Heart left ventricle (tissue), 16 donors: ENCODE measurements around the gene ZBTB5. TPM values are rescaled to one million over a fixed set of nuclear protein-coding genes. Genes with fewer than 3 reads are reported as not detected.

Source experiments
- ATAC-seq, 4 donors: fragments of 200-7000 bp; cut with Tn5 transposase; one replicate each; pipeline ENCODE4 v1.9.1; 2020 to 2022; ENCODE audit warnings: moderate library complexity in 4 of 4, mild to moderate bottlenecking in 3 of 4, moderate number of reproducible peaks in 1 of 4
- DNase-seq, 5 donors: peaks; one replicate each; pipeline ENCODE4 v3.0.0-alpha.2; 2020
- H3K27ac ChIP-seq, 12 donors: fragments of 200-600 bp; sonication (generic) in 4 of 12; one replicate each; pipeline versions ENCODE4 v1.5.0 to v1.8.0; 2016 to 2022; ENCODE audit warnings: mild to moderate bottlenecking in 2 of 12
- H3K27me3 ChIP-seq, 9 donors: fragments of 200-600 bp; sonication (generic) in 2 of 9; one replicate each; pipeline versions ENCODE4 v1.5.1 to v1.8.0; 2016 to 2022; ENCODE audit warnings: mild to moderate bottlenecking in 3 of 9
- H3K36me3 ChIP-seq, 9 donors: fragments of 200-600 bp; sonication (generic) in 2 of 9; one replicate each; pipeline versions ENCODE4 v1.5.0 to v1.8.0; 2018 to 2022; ENCODE audit warnings: mild to moderate bottlenecking in 2 of 9
- H3K4me1 ChIP-seq, 12 donors: fragments of 200-600 bp; sonication (generic) in 4 of 12; one replicate each; pipeline versions ENCODE4 v1.5.0 to v1.8.0; 2016 to 2022; ENCODE audit warnings: mild to moderate bottlenecking in 3 of 12
- H3K4me3 ChIP-seq, 12 donors: fragments of 200-600 bp; sonication (generic) in 4 of 12; one replicate each; pipeline versions ENCODE4 v1.5.0 to v1.8.0; 2017 to 2022; ENCODE audit warnings: mild to moderate bottlenecking in 9 of 12, moderate library complexity in 4 of 12
- H3K9me3 ChIP-seq, 12 donors: fragments of 200-600 bp; sonication (generic) in 4 of 12; one replicate each; pipeline versions ENCODE4 v1.5.0 to v1.8.0; 2016 to 2022; ENCODE audit warnings: mild to moderate bottlenecking in 1 of 12
- POLR2A ChIP-seq, 2 donors: fragments of 450-650 bp; IDR thresholded peaks; one replicate each; pipeline ENCODE4 v1.6.1; 2017; ENCODE audit warnings: antibody characterized with exemption in 2 of 2, mild to moderate bottlenecking in 2 of 2, moderate library complexity in 2 of 2
- WGBS, 4 donors: extraction: QIAGEN DNeasy Blood & Tissue Kit in 2 of 4; methylation state at CpG; one replicate each; pipeline versions ENCODE4 v1.1.5 to v1.1.7; 2013 to 2018; 5-methylcytosine and 5-hydroxymethylcytosine counted together
- intact Hi-C, 10 donors: fragments of 100-400 bp; cut with DNase I; formaldehyde crosslinking; loops; one replicate each; pipeline versions ENCODE4 v1.11.1 to v1.14.2; 2022
- polyA plus RNA-seq, 2 donors: library from polyadenylated mRNA; stranded (reverse); fragments of 200-250 nt; gene quantifications; one replicate each; pipeline ENCODE4 v1.2.3, GENCODE V29; 2013
- total RNA-seq, 9 donors: library from RNA; depleted of rRNA in 2 of 9; stranded (reverse); fragments of >200 nt in 2 of 9; fragmentation: NEBNext Ultra II Directional in 3 of 9; extraction: Animal tissue kit (Norgen Biotek cat#: 25700) in 3 of 9; gene quantifications; one replicate each; pipeline versions ENCODE4 v1.1.0 to v1.2.4, GENCODE V29; 2016 to 2023
- TF ChIP-seq, protein P1 (sequence below), 12 donors: fragments of 200-600 bp; sonication (generic) in 4 of 12; IDR thresholded peaks; one replicate each; pipeline versions ENCODE4 v1.5.0 to v1.8.0; 2018 to 2022; ENCODE audit warnings: antibody characterized with exemption in 12 of 12, mild to moderate bottlenecking in 5 of 12
- donor health status: ischemic (EF 13 %, LVEDD 7.1; RV severe dilation, severe dysfunction).
- donor health status: healthy with polysubstance abuse.
- donor health status: DM: no; HTN: yes; CAD: no.
- donor health status: DM: no; HTN: no; CAD: no.
- donor health status: ischemic (EF 25% LVEDD 6.9; RV normal size, moderate dysfunction).
- donor health status: ischemic (EF 25% LVEDD 5.7; RV mildly dilated, moderate dysfunction).
- donor health status: healthy.
- donor health status: DM: yes; HTN: yes; CAD: no.
- donor health status: ischemic (EF 35%, LVEDD 5.7; RV mildly dilated, moderate dysfunction).
- donor health status: nonischemic (EF 11% LVEDD 7.7; RV severe dilation, severe dysfunction).
- donor health status: DM: yes; HTN: yes; CAD: no.
- donor health status: PGD.
- donor health status: ischemic (EF 29% LVEDD 5.4; RV normal size, mild dysfunction).
- donor health status: nonischemic (EF 23%, LVEDD 6.1; RV moderate dilation, normal function).

ZBTB5 gene
- total and polyA plus RNA-seq, 11 donors: 1.8 to 8.0 (median 6.3) TPM

DNA sequence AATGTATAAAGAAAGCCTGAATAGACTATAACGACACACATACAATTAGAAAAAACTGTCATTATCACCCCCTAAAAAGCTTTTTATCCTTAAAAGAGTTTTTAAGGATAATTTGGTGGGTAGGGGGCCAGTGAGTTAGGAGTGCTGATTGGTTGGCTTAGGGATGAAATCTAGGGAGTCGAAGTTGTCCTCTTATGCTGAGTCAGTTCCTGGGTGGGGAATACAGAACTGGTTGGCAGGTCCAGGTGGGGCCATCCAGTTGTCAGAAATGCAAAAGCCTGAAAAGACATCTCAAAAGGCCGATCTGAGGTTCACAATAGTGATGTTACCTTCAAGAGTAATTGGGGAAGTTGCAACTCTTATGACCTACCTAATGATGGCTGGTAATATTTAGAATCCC is 13.6 kb downstream of the ZBTB5 start:
- TF ChIP-seq, protein P1, sequence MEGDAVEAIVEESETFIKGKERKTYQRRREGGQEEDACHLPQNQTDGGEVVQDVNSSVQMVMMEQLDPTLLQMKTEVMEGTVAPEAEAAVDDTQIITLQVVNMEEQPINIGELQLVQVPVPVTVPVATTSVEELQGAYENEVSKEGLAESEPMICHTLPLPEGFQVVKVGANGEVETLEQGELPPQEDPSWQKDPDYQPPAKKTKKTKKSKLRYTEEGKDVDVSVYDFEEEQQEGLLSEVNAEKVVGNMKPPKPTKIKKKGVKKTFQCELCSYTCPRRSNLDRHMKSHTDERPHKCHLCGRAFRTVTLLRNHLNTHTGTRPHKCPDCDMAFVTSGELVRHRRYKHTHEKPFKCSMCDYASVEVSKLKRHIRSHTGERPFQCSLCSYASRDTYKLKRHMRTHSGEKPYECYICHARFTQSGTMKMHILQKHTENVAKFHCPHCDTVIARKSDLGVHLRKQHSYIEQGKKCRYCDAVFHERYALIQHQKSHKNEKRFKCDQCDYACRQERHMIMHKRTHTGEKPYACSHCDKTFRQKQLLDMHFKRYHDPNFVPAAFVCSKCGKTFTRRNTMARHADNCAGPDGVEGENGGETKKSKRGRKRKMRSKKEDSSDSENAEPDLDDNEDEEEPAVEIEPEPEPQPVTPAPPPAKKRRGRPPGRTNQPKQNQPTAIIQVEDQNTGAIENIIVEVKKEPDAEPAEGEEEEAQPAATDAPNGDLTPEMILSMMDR (IDR thresholded peaks at IDR 0.05): no peak
- TF ChIP-seq POLR2A (IDR thresholded peaks at IDR 0.05): no peak
- intact Hi-C loops: no loop called here
- ATAC-seq: no peak
- no peak for DNase-seq
- WGBS, 4 donors: 71 to 86% (median 84%) methylated on average over 3 of the region's 3 CpGs
- H3K27ac ChIP-seq: peak overlapping the region in 1 of 12 donors; percentile 39
- peaks cover 0 to 26% (median 4%) of the 10 kb centered on the region in 9 donors for H3K36me3 ChIP-seq
- H3K9me3 ChIP-seq: peaks cover 0 to 11% (median 0%) of the 10 kb centered on the region in 12 donors
- H3K4me1 ChIP-seq: peaks cover 0 to 22% (median 3%) of the 10 kb centered on the region in 12 donors
- no peak overlapping the region for H3K4me3 ChIP-seq
- no peaks in the 10 kb centered on the region for H3K27me3 ChIP-seq

DNA sequence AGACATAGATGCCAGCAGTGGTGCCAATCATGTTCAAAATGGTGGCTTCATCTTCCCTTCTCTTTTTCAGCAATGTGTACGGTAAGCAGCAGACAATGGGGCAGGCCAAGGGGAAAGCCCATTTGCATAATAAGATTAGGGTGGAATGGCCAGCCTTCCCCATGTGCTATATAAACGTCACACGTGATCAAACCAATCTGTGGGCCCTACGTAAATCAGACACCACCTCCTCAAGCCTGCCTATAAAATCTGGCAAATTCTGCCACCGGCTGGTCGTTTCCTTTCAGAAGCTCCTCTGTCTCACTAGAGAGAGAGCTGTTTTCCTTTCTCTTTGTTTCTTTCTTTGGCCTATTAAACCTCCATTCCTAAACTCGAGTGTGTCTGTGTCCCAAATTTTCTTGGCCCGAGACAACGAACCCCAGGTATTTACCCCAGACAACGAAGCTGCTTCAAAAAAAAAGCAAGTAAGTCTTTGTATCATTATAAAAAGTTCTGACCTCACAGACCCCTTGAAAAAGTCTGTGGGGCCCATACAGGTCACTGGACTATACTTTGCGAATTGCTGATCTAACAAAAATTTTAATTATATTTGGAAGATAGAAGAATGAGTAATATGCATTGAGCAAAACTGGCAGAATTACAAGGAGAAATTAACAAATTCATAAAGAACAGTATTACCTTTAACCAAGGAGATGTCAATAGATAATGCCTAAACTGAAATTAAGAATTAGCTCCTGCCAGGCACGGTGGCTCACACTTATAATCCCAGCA is 15.2 kb downstream of the ZBTB5 start:
- intact Hi-C loops: no loop called here
- ATAC-seq: no peak
- 84 to 88% (median 87%) methylated on average over 12 of the region's 12 CpGs for WGBS, 4 donors

DNA sequence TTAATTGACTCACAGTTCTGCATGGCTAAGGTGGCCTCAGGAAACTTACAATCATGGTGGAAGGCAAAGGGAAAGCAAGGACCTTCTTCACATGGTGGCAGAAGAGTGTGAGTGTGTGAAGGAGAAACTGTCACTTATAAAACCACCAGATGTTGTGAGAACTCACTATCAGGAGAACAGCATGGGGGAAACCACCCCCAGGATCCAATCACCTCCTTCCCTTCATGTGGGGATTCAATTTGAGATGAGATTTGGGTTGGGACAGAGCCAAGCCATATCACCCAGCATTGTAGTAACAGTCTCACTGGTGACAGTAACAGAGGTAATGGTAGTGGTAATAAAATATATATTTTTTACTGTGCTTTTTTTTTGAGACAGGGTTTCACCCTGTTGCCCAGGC is 18.1 kb downstream of the ZBTB5 start:
- Histone ChIP-seq H3K4me1 (peaks cover 0 to 16% (median 0%) of the 10 kb centered on the region in 12 donors), H3K36me3 (peaks cover 0 to 41% (median 8%) of the 10 kb centered on the region in 9 donors), H3K27ac (no peak overlapping the region), H3K27me3 (no peaks in the 10 kb centered on the region), H3K9me3 (no peaks in the 10 kb centered on the region), H3K4me3 (no peak overlapping the region)
- no peak for DNase-seq
- ATAC-seq: no peak
- no peak for TF ChIP-seq POLR2A (IDR thresholded peaks at IDR 0.05)
- TF ChIP-seq, protein P1 (IDR thresholded peaks at IDR 0.05): no peak
- intact Hi-C loops: no loop called here

More for the DNA sequence above, 15.2 kb downstream of the ZBTB5 start:
- Histone ChIP-seq H3K9me3 (peaks cover 0 to 4% (median 0%) of the 10 kb centered on the region in 12 donors), H3K36me3 (peaks cover 0 to 26% (median 0%) of the 10 kb centered on the region in 9 donors), H3K27ac (no peak overlapping the region), H3K4me3 (no peak overlapping the region), H3K27me3 (no peaks in the 10 kb centered on the region), H3K4me1 (peaks cover 0 to 30% (median 3%) of the 10 kb centered on the region in 12 donors)
- no peak for DNase-seq
- no peak for TF ChIP-seq POLR2A (IDR thresholded peaks at IDR 0.05)
- TF ChIP-seq, protein P1 (IDR thresholded peaks at IDR 0.05): no peak

DNA sequence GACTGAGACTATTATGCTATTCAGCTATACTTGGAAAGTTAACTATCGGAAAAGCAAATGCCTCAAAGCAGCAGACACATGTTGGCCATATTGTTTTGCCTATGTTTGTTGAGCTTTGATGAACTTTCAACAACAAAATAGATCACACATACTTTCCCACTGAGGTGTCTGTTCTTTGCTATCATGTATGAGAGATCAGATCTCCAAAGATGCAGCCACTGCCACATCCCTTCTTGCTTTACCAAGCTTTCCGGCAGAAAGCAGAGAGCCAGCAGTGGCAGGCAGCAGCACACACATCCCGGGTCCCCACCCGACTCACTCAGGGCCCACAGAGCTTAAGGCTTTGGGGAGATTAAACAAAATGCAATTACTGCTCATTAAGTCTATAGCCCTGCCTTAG is 18.8 kb downstream of the ZBTB5 start:
- H3K9me3 ChIP-seq: no peaks in the 10 kb centered on the region
- H3K27ac ChIP-seq: no peak overlapping the region
- no peak overlapping the region for H3K4me3 ChIP-seq
- 90 to 92% (median 92%) methylated on average over 4 of the region's 4 CpGs for WGBS, 4 donors
- H3K27me3 ChIP-seq: no peaks in the 10 kb centered on the region
- intact Hi-C loops: no loop called here
- TF ChIP-seq, protein P1 (IDR thresholded peaks at IDR 0.05): no peak
- TF ChIP-seq POLR2A (IDR thresholded peaks at IDR 0.05): no peak
- DNase-seq: no peak
- no peak for ATAC-seq
- peaks cover 0 to 9% (median 0%) of the 10 kb centered on the region in 12 donors for H3K4me1 ChIP-seq
- H3K36me3 ChIP-seq: peaks cover 0 to 48% (median 15%) of the 10 kb centered on the region in 9 donors
